Measurements from ENCODE around the gene IGLL5.

Gene IGLL5

GRCh38 chr22:22931557-22932270 lies 44.1 kb downstream of the IGLL5 start:
- no peak overlapping the region for H4K12ac ChIP-seq (ENCODE audit: low read depth, low read length)
- no peak overlapping the region for H2AK5ac ChIP-seq (ENCODE audit: low read length)
- no peak overlapping the region for H2BK12ac ChIP-seq (ENCODE audit: low read length)
- no peak overlapping the region for H4K91ac ChIP-seq (ENCODE audit: low read depth, low read length)
- H3K9me3 ChIP-seq (ENCODE audit: insufficient read depth, low read depth, low read length), result peaks cover 3% of the 10 kb centered on the region
- H3K4me2 ChIP-seq (ENCODE audit: low read length), result no peak overlapping the region
- no peak overlapping the region for H3K14ac ChIP-seq (ENCODE audit: low read length)
- H4K8ac ChIP-seq (ENCODE audit: low read depth, low read length), result no peak overlapping the region
- H3K23ac ChIP-seq (ENCODE audit: low read length), result no peak overlapping the region
- H3K79me2 ChIP-seq (ENCODE audit: control insufficient read depth, insufficient read depth, low read length, poor library complexity), result no peaks in the 10 kb centered on the region
- no peaks in the 10 kb centered on the region for H3K79me1 ChIP-seq (ENCODE audit: low read length)
- H2BK120ac ChIP-seq (ENCODE audit: insufficient read depth, low read length, poor library complexity), result no peak overlapping the region
- no CpG with 5 or more reads among the region's 14 CpGs for WGBS (ENCODE audit: extremely low coverage, insufficient coverage, insufficient read length)
- no peak overlapping the region for H3K4me3 ChIP-seq (ENCODE audit: low read depth, low read length)
- no peak overlapping the region for H3K27ac ChIP-seq (ENCODE audit: low read depth, low read length)
- no peak overlapping the region for H2BK5ac ChIP-seq (ENCODE audit: low read depth, low read length, poor library complexity)
- H2AFZ ChIP-seq (ENCODE audit: insufficient read depth, low read length, poor library complexity), result no peak overlapping the region
- H3K27me3 ChIP-seq (ENCODE audit: insufficient read depth, low read length), result no peaks in the 10 kb centered on the region
- H3K9ac ChIP-seq (ENCODE audit: low read length), result no peak overlapping the region
- H3K4ac ChIP-seq (ENCODE audit: low read depth, low read length), result no peak overlapping the region
- H3K18ac ChIP-seq (ENCODE audit: low read length), result no peak overlapping the region
- H3K36me3 ChIP-seq (ENCODE audit: control insufficient read depth in 1 of 2, insufficient read depth in 2 of 2, low read length in 2 of 2), result no peaks in the 10 kb centered on the region
- no peaks in the 10 kb centered on the region for H3K4me1 ChIP-seq (ENCODE audit: control insufficient read depth in 1 of 2, insufficient read depth in 2 of 2, low read length in 2 of 2)
- no peak for DNase-seq

DNA sequence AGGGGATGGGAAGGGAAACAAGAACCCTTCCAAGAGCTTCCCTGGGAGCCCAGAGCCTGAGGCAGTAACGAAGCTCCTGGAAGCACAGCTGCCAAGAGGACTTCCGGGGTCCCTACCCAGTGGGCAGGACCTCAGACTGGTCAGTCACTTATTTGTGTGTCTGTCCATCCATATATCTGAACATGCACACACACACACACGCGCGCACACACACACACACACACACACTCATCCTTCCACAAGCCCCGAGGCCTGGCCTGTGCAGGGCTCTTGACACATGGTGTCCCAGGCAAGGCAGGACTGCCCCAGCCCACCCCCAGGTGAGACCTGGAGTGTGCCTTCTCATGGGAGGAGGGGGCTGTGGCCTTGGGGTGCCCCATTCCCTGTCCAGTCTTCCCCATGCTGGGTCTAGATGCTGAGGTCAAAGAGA lies 44.9 kb downstream of the IGLL5 start:
- no peak overlapping the region for H2AFZ ChIP-seq (ENCODE audit: insufficient read depth, low read length, poor library complexity)
- H3K4me1 ChIP-seq (ENCODE audit: control insufficient read depth in 1 of 2, insufficient read depth in 2 of 2, low read length in 2 of 2), result no peaks in the 10 kb centered on the region
- no peak overlapping the region for H3K4me2 ChIP-seq (ENCODE audit: low read length)
- H4K8ac ChIP-seq (ENCODE audit: low read depth, low read length), result no peak overlapping the region
- H3K79me1 ChIP-seq (ENCODE audit: low read length), result no peaks in the 10 kb centered on the region
- H2BK5ac ChIP-seq (ENCODE audit: low read depth, low read length, poor library complexity), result no peak overlapping the region
- H3K18ac ChIP-seq (ENCODE audit: low read length), result no peak overlapping the region
- no peak overlapping the region for H3K4ac ChIP-seq (ENCODE audit: low read depth, low read length)
- H4K91ac ChIP-seq (ENCODE audit: low read depth, low read length), result no peak overlapping the region
- H3K9me3 ChIP-seq (ENCODE audit: insufficient read depth, low read depth, low read length), result peaks cover 3% of the 10 kb centered on the region
- H3K14ac ChIP-seq (ENCODE audit: low read length), result no peak overlapping the region
- H3K9ac ChIP-seq (ENCODE audit: low read length), result no peak overlapping the region
- H3K27ac ChIP-seq (ENCODE audit: low read depth, low read length), result no peak overlapping the region
- no peak overlapping the region for H4K12ac ChIP-seq (ENCODE audit: low read depth, low read length)
- no peaks in the 10 kb centered on the region for H3K79me2 ChIP-seq (ENCODE audit: control insufficient read depth, insufficient read depth, low read length, poor library complexity)
- H3K4me3 ChIP-seq (ENCODE audit: low read depth, low read length), result no peak overlapping the region
- H2BK12ac ChIP-seq (ENCODE audit: low read length), result no peak overlapping the region
- no peaks in the 10 kb centered on the region for H3K27me3 ChIP-seq (ENCODE audit: insufficient read depth, low read length)
- no peak overlapping the region for H3K23ac ChIP-seq (ENCODE audit: low read length)
- no peak for DNase-seq
- WGBS (ENCODE audit: extremely low coverage, insufficient coverage, insufficient read length), result no CpG with 5 or more reads among the region's 6 CpGs
- H2AK5ac ChIP-seq (ENCODE audit: low read length), result no peak overlapping the region
- no peak overlapping the region for H2BK120ac ChIP-seq (ENCODE audit: insufficient read depth, low read length, poor library complexity)
- H3K36me3 ChIP-seq (ENCODE audit: control insufficient read depth in 1 of 2, insufficient read depth in 2 of 2, low read length in 2 of 2), result no peaks in the 10 kb centered on the region

DNA sequence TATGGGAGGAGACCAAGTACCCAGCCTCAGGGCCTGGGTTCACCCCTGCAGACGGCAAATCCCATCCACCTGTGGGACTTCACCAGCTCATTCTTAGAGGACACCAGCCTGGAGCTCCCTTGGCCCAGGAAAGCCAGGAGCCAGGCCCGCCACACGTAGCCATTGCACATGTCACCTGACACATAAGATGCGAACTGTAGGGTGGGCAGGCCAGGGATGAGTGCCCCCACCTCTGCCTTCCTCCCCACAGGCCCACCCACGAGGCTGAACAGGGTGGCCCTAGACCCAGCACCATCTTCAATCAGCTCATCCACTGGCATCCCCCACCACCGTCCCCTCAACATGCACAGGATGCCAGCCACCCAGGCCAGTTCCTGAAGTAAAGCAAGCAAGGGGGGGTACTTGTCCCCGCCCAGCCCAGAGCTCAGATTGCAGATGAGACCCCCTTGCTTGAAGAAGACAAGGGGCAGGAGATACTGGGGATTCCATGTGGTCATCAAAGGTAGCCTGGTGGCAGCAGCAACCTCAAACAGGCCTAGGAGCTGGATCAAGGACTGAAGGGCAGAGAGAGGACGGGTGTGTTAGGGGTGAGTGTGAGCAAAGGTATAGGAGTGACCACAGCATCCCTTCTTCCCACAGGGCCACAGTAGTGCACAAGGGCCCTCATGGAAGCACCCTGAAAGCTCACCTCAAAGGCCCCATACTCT lies 45.6 kb downstream of the IGLL5 start:
- no peak overlapping the region for H2BK12ac ChIP-seq (ENCODE audit: low read length)

DNA sequence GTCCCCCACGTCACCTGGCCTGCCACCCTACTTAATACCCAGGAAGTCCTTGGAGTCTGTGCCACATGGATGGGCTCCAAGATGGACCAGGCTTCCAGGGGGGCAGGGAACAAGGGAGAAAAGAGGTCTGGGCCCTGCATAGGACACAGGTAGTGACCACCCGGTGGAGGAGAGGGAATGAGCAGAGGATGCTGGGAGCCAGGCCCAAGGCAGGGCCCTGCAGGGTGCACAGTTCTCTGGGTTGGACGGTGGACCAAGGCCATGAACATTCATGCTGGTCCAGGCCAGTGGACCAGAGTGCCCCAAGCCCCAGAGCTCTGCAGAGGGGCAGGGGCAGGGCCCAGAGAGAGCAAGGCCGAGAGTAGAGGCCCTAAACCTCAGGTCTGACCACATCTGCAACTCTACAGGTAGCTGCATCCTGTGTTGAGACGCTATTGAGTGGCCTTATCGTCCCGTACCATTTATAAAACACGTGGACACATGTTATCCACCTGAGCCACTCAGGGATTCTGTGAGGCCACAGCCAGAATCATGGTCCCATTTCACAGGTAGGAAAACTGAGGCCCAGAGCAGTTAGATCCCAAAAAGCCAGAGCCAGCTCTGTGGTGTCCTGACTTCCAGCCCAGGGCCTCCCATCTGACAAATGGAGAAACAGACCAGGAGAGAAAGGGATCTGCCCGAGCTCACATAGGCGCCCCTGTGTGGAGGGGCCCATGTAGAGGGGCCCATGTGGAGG lies 46.4 kb downstream of the IGLL5 start:
- H3K23ac ChIP-seq (ENCODE audit: low read length), result no peak overlapping the region

More for the DNA sequence above, 45.6 kb downstream of the IGLL5 start:
- no peak overlapping the region for H3K9ac ChIP-seq (ENCODE audit: low read length)
- no peak overlapping the region for H4K12ac ChIP-seq (ENCODE audit: low read depth, low read length)
- H3K79me1 ChIP-seq (ENCODE audit: low read length), result no peaks in the 10 kb centered on the region
- H3K23ac ChIP-seq (ENCODE audit: low read length), result no peak overlapping the region
- H3K27me3 ChIP-seq (ENCODE audit: insufficient read depth, low read length), result no peaks in the 10 kb centered on the region
- no peak overlapping the region for H2AFZ ChIP-seq (ENCODE audit: insufficient read depth, low read length, poor library complexity)
- no CpG with 5 or more reads among the region's 8 CpGs for WGBS (ENCODE audit: extremely low coverage, insufficient coverage, insufficient read length)
- no peak overlapping the region for H2BK120ac ChIP-seq (ENCODE audit: insufficient read depth, low read length, poor library complexity)
- no peaks in the 10 kb centered on the region for H3K79me2 ChIP-seq (ENCODE audit: control insufficient read depth, insufficient read depth, low read length, poor library complexity)
- H3K9me3 ChIP-seq (ENCODE audit: insufficient read depth, low read depth, low read length), result peaks cover 3% of the 10 kb centered on the region
- H2AK5ac ChIP-seq (ENCODE audit: low read length), result no peak overlapping the region
- no peak overlapping the region for H3K4me2 ChIP-seq (ENCODE audit: low read length)
- H3K18ac ChIP-seq (ENCODE audit: low read length), result no peak overlapping the region
- no peak overlapping the region for H4K8ac ChIP-seq (ENCODE audit: low read depth, low read length)
- H3K4ac ChIP-seq (ENCODE audit: low read depth, low read length), result no peak overlapping the region
- H3K14ac ChIP-seq (ENCODE audit: low read length), result no peak overlapping the region
- no peak overlapping the region for H3K4me3 ChIP-seq (ENCODE audit: low read depth, low read length)
- no peaks in the 10 kb centered on the region for H3K36me3 ChIP-seq (ENCODE audit: control insufficient read depth in 1 of 2, insufficient read depth in 2 of 2, low read length in 2 of 2)
- no peaks in the 10 kb centered on the region for H3K4me1 ChIP-seq (ENCODE audit: control insufficient read depth in 1 of 2, insufficient read depth in 2 of 2, low read length in 2 of 2)
- no peak overlapping the region for H3K27ac ChIP-seq (ENCODE audit: low read depth, low read length)
- no peak overlapping the region for H4K91ac ChIP-seq (ENCODE audit: low read depth, low read length)
- DNase-seq, result no peak
- no peak overlapping the region for H2BK5ac ChIP-seq (ENCODE audit: low read depth, low read length, poor library complexity)

More for the DNA sequence above, 46.4 kb downstream of the IGLL5 start:
- H3K9me3 ChIP-seq (ENCODE audit: insufficient read depth, low read depth, low read length), result peaks cover 3% of the 10 kb centered on the region
- no peak overlapping the region for H2BK5ac ChIP-seq (ENCODE audit: low read depth, low read length, poor library complexity)
- H3K36me3 ChIP-seq (ENCODE audit: control insufficient read depth in 1 of 2, insufficient read depth in 2 of 2, low read length in 2 of 2), result no peaks in the 10 kb centered on the region
- no peaks in the 10 kb centered on the region for H3K79me2 ChIP-seq (ENCODE audit: control insufficient read depth, insufficient read depth, low read length, poor library complexity)
- no peaks in the 10 kb centered on the region for H3K4me1 ChIP-seq (ENCODE audit: control insufficient read depth in 1 of 2, insufficient read depth in 2 of 2, low read length in 2 of 2)
- DNase-seq, result no peak
- no CpG with 5 or more reads among the region's 10 CpGs for WGBS (ENCODE audit: extremely low coverage, insufficient coverage, insufficient read length)
- H3K14ac ChIP-seq (ENCODE audit: low read length), result no peak overlapping the region
- no peak overlapping the region for H3K4ac ChIP-seq (ENCODE audit: low read depth, low read length)
- H4K8ac ChIP-seq (ENCODE audit: low read depth, low read length), result no peak overlapping the region
- no peak overlapping the region for H4K91ac ChIP-seq (ENCODE audit: low read depth, low read length)
- no peak overlapping the region for H2BK120ac ChIP-seq (ENCODE audit: insufficient read depth, low read length, poor library complexity)
- H3K27ac ChIP-seq (ENCODE audit: low read depth, low read length), result no peak overlapping the region
- H3K4me2 ChIP-seq (ENCODE audit: low read length), result no peak overlapping the region
- no peaks in the 10 kb centered on the region for H3K79me1 ChIP-seq (ENCODE audit: low read length)
- no peak overlapping the region for H2AFZ ChIP-seq (ENCODE audit: insufficient read depth, low read length, poor library complexity)
- H2BK12ac ChIP-seq (ENCODE audit: low read length), result no peak overlapping the region
- no peaks in the 10 kb centered on the region for H3K27me3 ChIP-seq (ENCODE audit: insufficient read depth, low read length)
- H3K4me3 ChIP-seq (ENCODE audit: low read depth, low read length), result no peak overlapping the region
- H3K9ac ChIP-seq (ENCODE audit: low read length), result no peak overlapping the region
- no peak overlapping the region for H2AK5ac ChIP-seq (ENCODE audit: low read length)
- H3K18ac ChIP-seq (ENCODE audit: low read length), result no peak overlapping the region
- H4K12ac ChIP-seq (ENCODE audit: low read depth, low read length), result no peak overlapping the region

All from trophoblast cell (in vitro differentiated cells and primary cell).